22Rv1 (cell line): ENCODE results near the gene TUBD1.

ENCODE experiments used
- ZFX ChIP-seq: fragments of 450-650 bp; IDR thresholded peaks from 2 replicates; pipeline ENCODE4 v1.6.1; 2017; ENCODE audit warnings: antibody characterized with exemption, borderline replicate concordance
- TF ChIP-seq, protein P1 (sequence below): fragments of 450-650 bp; IDR thresholded peaks from 2 replicates; pipeline ENCODE4 v1.5.1; 2017; ENCODE audit warnings: mild to moderate bottlenecking

DNA sequence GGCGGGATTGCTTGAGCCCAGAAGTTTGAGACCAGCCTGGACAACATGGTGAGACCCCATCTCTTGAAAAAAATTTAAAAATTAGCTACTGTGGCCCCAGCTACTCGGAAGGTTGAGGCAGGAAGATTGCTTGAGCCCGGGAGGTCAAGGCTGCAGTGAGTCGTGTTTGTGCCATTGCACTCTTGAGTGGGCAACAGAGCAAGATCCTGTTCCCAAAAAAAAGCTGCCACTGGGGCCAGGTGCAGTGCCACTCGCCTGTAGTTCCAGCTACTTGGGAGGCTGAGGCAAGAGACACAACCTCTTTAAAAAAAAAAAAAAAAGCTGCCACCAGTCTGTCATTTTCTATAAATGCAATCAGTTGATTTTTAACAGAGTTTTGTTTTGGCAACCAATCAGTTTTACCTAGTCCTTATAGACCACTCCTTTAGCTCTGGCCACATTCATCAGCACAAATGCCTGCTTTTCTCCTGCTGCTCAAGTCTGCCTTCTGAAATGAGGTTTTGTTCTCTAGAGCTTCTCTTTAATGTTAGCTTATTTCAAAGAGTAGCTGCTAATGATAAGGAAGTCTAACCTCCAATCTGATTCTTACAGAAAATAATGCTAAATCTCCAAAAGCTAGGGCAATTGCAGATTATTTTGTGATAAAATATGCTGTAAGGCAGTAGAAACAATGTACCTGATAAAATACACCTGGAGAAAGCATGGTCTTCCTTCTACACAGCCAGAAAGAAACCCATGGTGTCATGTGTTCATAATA is 64.8 kb downstream of the TUBD1 start:
- TF ChIP-seq, protein P1, sequence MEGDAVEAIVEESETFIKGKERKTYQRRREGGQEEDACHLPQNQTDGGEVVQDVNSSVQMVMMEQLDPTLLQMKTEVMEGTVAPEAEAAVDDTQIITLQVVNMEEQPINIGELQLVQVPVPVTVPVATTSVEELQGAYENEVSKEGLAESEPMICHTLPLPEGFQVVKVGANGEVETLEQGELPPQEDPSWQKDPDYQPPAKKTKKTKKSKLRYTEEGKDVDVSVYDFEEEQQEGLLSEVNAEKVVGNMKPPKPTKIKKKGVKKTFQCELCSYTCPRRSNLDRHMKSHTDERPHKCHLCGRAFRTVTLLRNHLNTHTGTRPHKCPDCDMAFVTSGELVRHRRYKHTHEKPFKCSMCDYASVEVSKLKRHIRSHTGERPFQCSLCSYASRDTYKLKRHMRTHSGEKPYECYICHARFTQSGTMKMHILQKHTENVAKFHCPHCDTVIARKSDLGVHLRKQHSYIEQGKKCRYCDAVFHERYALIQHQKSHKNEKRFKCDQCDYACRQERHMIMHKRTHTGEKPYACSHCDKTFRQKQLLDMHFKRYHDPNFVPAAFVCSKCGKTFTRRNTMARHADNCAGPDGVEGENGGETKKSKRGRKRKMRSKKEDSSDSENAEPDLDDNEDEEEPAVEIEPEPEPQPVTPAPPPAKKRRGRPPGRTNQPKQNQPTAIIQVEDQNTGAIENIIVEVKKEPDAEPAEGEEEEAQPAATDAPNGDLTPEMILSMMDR, result no peak
- TF ChIP-seq ZFX, result no peak
